IPS-NIHi7 (cell line): Measurements from ENCODE around the gene IGF1R.

ENCODE experiments used
- DNase-seq: peaks from one replicate; pipeline ENCODE4 v3.0.0; 2012; ENCODE audit warnings: mixed read lengths; ENCODE audit errors: extremely low spot score

Gene IGF1R

DNA sequence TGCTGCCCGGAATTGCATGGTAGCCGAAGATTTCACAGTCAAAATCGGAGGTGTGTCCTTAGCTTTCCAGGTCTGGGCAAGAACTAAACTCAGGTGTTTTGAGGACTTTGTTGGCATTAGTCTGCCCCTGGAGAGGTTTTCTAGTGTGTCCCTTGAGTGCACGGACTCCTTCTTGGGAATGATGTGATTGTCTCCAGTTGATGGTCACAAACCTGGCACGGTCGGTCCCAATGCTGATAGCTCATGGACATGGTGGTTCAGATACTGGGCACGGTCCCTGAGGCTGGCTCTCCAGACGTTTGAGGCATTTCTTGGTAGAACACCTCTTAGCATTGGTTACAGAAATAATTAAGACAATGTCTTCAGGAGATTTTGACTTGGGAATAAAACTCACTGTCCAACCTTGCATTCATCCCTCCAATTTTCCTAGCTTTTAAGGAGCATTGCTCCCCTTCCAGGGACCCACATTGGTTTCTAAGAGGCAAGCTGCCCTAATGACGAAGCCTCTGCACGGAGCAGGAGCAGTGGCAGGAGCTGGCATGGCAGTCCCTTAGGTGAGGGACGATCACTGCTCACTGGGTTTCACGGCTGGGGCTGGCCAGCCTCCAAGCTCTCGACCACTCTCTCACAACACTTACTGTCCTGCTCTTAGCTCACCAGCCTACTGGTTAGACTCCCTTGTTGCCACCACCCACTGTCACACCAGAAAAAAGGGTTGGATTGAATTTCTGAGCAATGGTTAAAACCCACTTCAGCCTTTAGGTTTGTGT lies 291.2 kb downstream of the IGF1R start:
- DNase-seq, result no peak

DNA sequence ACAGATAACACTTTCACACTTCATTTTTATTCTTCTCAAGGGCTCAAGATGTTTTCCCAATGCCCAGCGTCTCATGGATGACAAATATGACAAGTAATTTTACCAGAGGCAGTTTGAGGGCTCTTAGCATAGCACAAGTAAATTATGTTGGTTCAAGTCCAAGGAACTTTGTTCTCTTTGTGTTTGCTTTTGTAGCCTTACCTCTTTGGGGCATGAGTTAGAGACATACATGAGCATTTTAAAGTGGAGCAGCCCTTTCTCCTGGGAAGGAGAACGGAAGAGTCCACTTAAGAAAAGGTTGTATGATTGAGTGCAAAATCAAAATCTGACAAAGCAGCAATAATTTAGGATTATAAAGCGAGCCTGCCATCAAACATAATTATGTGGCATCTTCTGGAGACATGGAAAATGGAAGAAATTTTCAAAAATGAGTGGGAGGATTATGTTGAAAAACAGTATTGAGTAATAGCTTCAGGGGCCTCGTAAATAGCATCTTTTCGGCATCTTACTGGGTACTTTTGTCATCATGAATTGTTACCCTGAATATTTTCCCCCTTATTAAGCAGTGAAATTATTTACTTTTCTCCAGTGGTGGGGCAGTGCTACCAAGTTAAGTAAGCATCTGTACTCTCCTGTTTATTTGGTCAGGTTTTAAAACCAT lies 293.4 kb downstream of the IGF1R start:
- DNase-seq, result no peak

DNA sequence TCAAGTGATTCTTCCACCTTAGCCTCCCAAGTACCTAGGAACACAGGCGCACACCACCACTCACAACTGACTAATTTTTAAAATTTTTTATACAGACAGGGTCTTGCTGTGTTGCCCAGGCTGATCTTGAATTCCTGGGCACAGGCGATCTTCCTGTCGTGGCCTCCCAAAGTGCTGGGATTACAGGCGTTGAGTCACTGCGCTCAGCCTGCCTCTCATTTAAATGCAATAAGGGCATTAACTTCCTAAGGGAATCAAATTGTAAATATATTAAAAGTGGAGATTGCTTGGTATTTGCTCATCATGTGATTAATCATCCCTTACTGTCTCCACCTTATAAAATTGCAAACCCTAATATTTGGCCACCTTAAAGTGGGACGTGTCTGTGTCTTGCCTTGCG lies 294.1 kb downstream of the IGF1R start:
- DNase-seq, result no peak

DNA sequence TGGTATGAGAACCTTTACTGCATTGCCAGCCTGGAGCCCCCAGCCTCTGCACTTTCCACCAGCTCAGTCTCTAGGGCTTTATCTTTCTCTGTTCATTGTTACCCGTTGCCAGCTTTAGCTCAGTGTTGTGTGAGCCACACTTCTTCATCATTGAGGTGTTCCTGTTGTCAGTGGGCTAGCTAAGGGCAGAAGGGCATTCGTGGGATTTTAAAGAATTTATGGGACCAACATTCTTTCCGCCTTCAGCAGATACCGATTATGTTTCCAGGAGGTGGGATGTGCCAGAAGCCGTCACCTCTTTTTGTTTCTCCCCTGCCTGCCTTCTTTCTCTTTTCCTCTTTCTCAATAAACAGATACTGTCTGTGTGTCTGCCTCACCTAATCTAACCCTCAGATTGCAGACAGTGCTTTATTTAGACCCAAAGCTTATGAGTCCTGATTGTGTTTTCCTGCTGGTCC lies 294.7 kb downstream of the IGF1R start:
- DNase-seq, result no peak

DNA sequence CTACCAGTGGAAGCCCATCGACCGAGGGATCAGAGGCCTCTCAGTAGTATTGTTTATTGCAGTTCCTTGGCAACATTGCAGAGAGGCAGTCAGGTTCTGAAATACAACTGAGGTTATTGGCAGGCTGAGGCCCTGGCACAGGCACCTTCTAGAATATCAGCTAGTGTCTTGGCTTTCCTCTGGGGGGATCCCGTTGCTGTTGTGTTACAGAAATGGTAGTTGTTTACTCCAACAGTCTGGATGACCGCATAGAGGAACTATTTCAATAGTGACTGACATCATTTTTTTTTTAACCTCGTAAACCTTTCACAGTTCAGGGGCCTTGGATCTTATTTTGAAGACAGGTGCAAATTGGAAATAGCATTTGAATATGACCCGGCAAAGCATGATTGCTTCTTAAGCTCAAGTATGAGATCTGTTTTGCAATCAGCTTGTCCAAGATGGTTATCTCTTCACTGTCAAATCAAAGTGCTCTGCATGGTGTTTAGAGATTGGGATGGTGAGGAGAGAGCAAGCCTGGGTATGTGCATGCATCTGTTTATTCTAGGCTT lies 295.3 kb downstream of the IGF1R start:
- no peak for DNase-seq

DNA sequence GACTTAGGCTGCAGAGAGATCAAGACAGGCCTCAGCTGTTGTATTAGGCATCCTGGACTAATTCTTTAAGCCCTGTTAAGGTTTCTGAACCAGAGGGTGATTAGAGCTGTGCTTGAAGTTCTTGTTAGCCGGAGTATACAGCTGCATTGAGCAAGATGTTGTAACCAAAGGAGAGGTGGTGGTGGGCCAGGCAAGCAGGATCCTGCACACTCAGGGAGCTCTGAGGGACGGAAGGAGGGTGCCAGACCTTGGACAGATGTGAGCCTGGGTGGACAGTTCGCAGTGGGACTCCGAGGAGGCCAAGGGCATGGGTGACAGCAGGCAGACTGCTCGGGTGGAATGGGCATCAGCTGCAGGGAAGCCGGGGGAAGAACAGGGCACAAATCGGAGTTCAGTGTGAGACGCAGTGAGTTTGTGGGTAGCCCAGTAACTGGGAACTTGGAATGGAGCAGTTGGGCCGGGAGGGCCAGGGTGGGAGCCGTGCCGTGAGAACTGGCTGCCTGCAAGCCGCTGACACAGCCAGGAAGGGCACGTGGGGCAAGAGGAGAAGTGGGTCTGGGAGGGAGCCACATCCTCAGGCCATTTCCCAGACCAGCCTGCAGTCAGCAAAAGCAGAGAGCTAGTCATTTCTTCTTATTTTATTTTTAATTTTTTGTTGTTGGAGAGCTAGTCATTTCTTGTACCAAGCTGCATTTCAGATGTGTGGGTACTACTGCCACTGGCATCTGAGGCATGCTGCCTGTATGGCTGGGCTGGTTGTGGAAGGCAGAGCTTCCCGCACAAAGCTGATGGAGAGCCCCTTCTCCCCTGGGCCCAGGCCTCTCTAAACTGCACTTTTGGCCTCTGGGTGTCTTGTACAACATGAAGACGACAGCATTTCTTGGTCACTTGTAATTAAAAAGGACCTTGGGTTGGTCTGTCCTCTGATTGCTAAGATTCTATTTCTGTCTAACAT lies 298.2 kb downstream of the IGF1R start:
- no peak for DNase-seq

DNA sequence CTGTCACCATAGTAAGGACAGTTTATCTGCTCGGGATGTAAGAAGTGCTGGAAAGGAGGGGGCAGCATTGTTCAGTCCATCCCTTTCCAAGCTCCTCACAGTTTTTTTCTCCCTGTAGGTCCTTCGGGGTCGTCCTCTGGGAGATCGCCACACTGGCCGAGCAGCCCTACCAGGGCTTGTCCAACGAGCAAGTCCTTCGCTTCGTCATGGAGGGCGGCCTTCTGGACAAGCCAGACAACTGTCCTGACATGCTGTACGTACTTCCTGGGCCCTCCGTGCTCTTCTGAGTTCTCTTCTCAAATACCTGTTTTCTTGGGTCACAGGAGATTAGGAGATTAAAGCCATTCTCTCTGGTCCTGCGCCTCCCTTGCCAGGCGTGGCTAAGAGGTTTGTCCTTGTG lies 300.1 kb downstream of the IGF1R start:
- DNase-seq, result no peak

DNA sequence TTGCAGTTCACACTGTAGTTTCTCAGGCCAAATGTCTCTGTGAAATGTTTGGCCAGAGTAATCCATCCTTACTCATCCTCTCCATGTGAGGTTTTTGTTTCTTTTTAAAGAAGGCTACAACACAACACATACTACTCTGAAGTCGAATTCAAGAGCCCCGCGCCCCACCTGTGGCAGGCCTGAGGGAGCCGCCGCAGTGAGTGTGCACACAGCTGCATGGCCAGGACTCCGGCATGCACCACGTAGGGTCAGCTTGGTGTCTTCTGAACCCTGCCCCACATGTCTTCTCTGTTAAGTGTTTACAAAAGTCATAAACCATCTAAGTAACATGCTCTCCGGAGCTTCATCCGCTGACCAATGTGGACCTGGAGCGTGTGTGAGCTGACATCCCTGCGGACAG lies 300.6 kb downstream of the IGF1R start:
- no peak for DNase-seq

DNA sequence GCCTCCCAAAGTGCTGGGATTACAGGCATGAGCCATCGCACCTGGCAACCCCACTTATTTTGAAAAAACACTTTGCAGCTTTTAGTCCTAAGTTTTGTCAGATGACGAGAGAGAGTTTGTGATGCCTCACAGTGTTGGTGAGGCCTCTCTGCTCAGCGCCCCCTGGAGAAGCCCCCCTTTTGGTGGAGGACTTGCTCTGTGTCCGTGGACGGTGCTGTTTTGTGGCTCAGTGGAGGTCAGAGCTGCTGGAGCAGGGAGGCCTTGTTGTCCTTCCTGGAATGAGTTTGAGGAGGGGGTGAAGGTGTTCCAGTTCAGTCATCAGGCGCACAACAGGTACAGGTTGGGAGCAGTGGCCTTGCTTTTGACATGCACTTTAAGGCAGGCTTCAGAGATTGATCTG lies 301.3 kb downstream of the IGF1R start:
- DNase-seq, result no peak

DNA sequence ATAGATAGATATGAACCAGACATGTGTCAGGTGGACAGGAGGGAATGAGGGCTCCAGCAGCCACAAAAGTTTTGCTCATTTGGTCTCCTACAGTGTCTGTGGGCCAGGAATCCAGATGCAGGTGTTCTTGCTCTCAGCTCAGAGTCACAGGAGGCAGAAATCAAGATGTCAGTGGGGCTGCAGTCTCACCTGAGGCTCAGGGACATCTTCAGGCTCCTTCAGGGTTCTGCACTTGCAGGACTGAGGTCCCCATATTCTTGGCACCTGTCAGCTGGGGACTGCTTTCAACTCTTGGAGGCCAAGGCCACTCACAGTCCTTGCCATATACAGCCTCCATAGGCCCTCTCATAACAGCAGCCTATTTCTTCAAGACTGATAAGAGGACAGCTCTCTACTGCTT lies 301.9 kb downstream of the IGF1R start:
- DNase-seq, result no peak

DNA sequence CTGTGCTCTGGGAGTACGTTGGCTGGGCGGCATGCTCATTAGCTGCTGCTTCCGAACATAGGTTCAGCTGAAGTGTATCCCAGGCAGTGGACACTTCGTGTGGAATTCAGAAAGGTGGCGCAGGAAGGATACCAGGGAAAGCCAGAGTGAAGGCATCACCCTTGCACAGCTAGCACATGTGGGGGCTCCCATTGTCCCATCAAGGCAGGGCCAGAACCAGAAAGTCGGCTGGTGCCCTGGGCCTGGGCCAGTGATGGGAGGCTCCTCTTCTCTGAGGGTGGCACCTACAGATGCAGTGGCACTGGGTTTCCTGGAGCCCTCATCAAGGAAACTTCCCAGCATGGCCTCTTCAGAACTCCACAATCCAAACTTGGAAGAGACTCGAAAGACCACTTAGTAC lies 302.7 kb downstream of the IGF1R start:
- DNase-seq, result no peak

DNA sequence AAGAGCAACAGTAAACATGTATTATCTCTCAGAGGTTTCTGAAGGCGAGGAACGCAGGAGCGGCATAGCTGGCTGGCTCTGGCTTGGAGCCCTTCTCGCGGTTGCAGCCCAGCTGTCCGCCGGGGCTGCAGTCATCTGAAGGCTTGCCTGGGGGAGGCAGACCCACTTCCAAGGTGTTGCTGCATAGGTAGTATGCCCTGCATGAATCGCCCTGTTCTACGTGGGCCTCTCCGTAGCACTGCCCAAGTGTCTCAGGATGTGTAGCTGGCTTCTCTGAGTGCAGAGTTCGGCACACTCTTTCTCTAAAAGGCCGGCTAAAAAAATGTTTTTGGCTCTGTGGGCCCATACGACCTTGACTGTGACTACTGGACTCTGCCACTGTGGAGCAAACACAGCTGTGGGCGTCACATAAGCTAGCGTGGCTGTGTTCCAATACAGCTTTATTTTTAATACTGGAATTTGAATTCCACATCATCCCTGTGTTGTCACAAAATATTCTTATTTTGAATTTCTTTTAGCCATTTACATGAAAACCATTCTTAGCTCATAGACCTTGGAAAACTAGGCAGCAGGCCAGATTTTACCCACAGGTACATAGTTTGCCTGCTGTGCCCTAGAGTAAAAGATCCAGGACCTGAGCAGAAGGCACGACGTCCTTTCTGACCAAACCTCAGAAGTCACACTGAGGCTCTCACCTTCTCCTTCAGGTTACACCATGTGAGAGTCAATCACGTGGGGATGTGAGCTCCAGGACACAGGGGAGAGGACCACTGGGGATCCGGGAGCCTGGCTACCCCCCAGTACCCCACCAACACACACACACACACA lies 303.4 kb downstream of the IGF1R start:
- no peak for DNase-seq

DNA sequence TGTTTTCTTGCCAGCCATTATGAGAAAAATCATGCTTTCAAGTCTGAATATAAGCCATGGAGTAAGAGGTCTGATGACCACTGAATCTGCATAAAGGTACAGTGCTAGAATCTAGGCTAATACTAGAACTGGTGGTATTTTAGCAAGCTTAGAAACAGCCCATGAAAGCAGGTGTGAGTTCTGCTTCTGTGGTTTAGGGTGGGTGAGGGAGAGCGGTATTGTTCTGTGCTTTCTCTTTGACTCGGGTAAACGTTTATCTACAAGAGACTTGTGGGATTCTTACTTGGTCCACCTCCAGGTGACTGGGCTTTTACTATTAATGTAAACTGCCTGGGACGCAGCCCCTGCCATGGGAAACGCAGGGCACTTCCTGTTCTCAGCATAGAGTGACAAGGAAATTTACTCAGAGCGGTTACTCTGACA lies 304.1 kb downstream of the IGF1R start:
- no peak for DNase-seq

DNA sequence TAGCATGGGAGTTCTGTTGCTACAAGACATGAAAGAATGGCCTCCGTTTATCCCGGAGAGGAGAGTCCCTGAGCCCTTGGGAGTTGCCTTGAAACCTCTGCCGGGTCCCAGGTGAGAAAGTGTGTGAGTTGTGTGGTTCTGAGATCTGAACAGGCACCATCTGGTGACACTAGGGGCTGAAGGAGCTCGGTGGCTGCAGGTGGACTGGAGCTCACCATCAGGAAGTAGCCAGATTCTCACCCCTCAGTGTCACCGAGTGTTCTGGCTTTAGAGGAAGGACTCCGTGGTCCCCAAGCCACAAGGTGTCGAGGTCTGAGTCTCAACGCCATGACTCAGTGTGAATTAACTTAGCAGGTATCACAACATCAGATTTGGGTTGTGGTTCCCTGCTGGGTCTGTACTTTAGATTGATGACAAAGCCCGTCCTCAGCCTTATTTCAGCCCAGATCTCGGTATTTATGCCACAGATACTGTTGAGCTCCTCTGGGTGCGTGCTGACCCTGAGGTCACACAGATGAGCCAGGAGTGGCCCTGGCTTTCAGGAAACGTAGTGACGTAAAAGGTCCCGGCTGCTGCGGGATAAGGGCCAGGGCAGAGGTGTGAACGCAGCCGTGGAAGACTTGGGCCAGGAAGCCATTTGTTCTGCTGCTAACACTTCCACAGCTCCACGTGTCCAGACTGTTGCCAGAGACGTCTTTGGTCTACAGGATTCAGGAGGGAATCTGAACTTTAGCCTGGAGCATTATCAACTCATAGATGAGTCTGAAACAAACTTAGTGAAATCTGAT lies 304.9 kb downstream of the IGF1R start:
- DNase-seq, result no peak

DNA sequence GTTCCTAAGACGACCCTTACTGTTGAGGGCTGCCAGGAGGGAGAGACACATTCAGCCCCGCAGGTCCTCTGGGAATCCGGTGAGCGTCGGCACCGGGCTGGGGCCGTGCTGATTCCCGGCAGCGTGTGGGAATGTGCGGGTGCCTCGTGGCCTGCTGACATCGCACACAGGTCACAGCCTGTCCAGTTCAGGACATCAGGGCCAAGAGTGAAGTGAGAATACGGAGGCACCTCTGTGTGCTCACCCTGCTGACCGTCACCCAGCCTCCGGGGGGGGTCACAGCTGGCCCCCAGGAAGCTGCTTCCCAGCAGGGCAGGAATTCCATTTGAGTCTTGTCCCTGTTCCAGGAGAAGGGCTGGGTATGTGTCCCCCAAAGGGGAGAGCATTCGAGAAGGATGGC lies 305.6 kb downstream of the IGF1R start:
- DNase-seq, result no peak

DNA sequence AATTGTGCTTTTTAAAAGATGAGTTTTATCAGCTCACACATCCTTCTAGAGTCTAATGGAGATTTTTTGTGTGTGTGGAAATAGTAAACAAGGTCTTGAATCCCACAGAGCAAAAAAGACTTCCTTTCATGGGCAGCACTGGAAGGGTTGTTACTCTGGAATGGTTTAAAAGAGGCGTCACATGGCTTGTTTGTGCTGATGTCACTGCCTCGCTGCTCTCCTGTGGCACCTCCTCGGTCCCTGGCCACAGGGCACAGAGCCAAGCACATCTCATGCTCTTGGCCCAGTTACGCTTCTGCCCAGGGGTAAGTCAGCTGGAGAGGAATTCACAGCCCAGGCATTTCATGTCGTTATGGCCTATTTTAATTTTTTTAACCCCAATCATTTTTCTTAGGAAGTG lies 306.1 kb downstream of the IGF1R start:
- DNase-seq, result no peak

DNA sequence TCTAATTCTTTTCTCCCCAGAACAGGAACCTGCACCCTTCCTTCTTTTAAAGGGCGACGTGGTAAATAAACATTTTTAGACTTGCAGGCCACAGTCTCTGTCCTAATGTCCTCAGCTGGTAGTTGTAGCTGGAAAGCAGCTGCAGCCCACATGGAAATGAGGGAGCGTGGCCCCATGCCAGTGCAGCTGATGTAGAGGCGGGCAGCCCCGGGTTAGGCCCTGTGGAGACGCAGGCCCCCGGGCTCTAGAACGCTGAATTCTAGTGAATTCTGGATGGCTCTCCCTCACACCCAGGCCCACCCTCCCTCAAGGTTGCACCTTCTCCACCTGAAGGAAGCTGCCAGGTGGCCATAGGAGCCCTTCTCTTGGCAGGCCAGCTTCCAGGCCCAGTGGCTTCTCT lies 307.0 kb downstream of the IGF1R start:
- no peak for DNase-seq

DNA sequence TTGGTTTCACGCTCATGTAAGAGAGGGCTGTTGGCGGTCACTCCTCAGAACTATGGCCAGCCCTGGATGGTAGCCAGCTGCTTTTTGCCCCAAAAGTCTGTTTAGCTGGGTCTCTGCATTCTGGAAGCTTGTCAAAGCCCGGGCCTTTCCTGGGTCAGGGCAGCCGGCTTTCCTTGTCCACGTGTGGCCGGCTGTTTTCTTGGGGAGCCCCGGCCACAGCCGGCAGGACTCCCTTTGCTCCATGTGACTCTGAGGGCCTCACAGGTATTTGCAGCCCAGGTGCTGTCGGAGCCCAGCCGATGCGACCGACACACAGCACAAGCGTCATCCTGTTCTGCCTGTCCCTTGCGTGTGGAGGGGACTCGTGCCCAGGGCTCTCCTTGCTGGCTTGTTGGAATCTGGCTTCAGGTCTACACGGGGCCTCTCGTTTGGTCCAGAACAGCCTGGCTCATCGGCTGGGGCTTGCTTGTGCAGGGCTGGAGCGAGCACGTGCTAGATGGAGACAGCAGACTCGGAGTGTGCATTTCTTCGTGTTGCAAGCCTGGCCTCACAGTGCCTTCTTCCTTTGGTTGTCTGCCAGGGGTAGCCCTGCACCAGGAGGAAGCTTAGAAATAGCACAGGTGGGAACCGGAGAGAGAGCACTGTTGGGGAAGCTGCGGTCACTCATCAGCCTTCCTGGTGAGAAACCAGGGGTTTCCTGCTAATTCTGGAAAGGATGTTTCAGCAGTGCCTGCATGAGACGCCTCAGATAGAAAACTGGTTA lies 307.8 kb downstream of the IGF1R start:
- no peak for DNase-seq

DNA sequence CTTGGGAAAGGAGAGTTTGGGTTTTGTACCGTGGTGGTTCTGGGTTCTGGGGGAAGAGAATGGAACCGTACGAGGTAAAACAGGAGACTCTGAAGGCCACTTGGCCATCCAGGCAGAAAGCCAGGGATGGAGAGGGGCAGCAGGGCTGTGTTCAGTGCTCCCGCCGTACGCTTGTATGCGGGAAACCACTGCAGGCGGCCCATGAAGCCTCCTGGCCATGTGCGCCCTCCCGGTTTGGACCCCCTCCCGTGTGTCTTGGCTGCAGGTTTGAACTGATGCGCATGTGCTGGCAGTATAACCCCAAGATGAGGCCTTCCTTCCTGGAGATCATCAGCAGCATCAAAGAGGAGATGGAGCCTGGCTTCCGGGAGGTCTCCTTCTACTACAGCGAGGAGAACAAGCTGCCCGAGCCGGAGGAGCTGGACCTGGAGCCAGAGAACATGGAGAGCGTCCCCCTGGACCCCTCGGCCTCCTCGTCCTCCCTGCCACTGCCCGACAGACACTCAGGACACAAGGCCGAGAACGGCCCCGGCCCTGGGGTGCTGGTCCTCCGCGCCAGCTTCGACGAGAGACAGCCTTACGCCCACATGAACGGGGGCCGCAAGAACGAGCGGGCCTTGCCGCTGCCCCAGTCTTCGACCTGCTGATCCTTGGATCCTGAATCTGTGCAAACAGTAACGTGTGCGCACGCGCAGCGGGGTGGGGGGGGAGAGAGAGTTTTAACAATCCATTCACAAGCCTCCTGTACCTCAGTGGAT lies 308.6 kb downstream of the IGF1R start:
- no peak for DNase-seq
